ENCODE results near the gene RAB7B. TPM values are rescaled to one million over a fixed set of nuclear protein-coding genes. Genes with fewer than 3 reads are reported as not detected.

The RAB7B gene
- total and polyA plus RNA-seq, 2 of the 13 experiments (the other 11 are each of a cell fraction or from before 2014, with no cell fraction given), result 0.05 to 0.46 TPM

DNA sequence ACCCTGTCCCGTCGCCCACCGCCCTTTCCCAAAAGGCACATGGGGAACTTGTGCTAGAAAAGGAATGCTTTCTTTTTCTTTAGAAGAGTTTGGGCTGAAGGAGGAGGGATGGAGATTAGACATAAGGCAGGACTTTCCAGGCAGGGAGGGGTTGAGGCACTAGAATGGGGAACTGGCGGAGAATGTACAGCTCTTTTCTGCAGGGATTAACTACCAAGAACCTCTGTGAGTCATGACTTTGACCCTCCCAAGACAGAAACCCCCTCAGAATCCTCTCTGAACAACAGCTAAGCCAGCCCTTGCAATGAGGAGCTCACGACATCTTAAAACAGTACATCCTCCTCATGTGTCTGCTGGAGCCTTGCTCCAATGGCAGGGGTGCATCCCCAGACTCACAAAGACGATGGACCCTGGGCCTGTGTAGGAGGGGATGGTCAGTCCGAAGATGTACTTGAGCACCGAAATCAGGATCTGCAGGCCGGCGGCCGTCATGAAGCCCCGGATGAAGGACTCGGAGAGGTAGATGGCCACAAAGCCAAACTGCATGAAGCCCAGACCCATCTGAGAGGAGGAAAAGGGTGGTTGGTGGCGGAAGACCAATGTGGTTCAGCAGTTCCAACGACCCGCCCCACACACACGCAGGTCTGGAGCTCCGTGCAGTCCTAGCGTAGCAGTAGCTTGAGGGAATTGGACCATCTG, 73.5 kb downstream of the RAB7B start:
- Histone ChIP-seq H3K9me3 (ENCODE audit: low read length) (no peaks in the 10 kb centered on the region), H3K4me3 (replicated peaks in 1 of 3; ENCODE audit: insufficient read depth in 1 of 3, low read depth in 2 of 3, low read length in 3 of 3) (no peak overlapping the region), H3K79me2 (ENCODE audit: insufficient read depth, low read length) (no peaks in the 10 kb centered on the region), H3K4me1 (ENCODE audit: insufficient read depth, low read length) (peaks cover 24% of the 10 kb centered on the region), H3K4me2 (ENCODE audit: low read depth, low read length) (no peak overlapping the region), H3K36me3 (replicated peaks in 1 of 2; ENCODE audit: control insufficient read depth in 1 of 2, insufficient read depth in 2 of 2, low read length in 2 of 2) (no peaks in the 10 kb centered on the region), H3K27ac (ENCODE audit: extremely low read length, insufficient read depth, low read length) (no peak overlapping the region), H3K9ac (ENCODE audit: insufficient read depth, low read depth, low read length) (no peak overlapping the region), H3K27me3 (ENCODE audit: control insufficient read depth in 1 of 2, insufficient read depth in 2 of 2, low read length in 2 of 2) (peaks cover 4 to 41% of the 10 kb centered on the region in 2 experiments; a peak in 3 of 5 replicates), H2AFZ (ENCODE audit: low read length) (no peak overlapping the region), H4K20me1 (ENCODE audit: insufficient read depth, low read length) (no peaks in the 10 kb centered on the region)
- in situ Hi-C loops (cut with HindIII; ENCODE audit: extremely low pct_ligation_motif_present, low pct_unique_long_range_greater_than_20kb) (loop anchor here (5.0 kb wide), 1 partner anchor 38 kb away; no protein-coding TSS in a partner anchor), intact Hi-C loops (cut with micrococcal nuclease; ENCODE audit: unreplicated experiment) (no loop called here)
- DNase-seq (ENCODE audit: low spot score) (no peak), ATAC-seq (no peak), FAIRE-seq (no peak)
- WGBS (ENCODE audit: low lambda C conversion rate), result 60% methylated on average over 18 of the region's 19 CpGs
- CTCF ChIA-PET (ENCODE audit: low intra/inter-chr PET ratio, low total read pairs), result no interaction called here
- TF ChIP-seq STAT6 (CRISPR knock-in tag; IDR thresholded peaks at IDR 0.05; ENCODE audit: borderline replicate concordance) (no peak), ZZZ3 (CRISPR knock-in tag; IDR thresholded peaks at IDR 0.05; ENCODE audit: borderline replicate concordance) (no peak), BCL6 (CRISPR knock-in tag; IDR thresholded peaks at IDR 0.05) (no peak), SP4 (CRISPR knock-in tag; IDR thresholded peaks at IDR 0.05) (no peak), NFE2L2 (IDR thresholded peaks at IDR 0.05; ENCODE audit: low read length) (no peak), NR3C1 (CRISPR knock-in tag; IDR thresholded peaks at IDR 0.05) (no peak), FOSL1 (CRISPR knock-in tag; IDR thresholded peaks at IDR 0.05; ENCODE audit: borderline replicate concordance) (no peak), ZNF891 (CRISPR knock-in tag; IDR thresholded peaks at IDR 0.05) (no peak), IKZF1 (IDR thresholded peaks at IDR 0.05) (no peak), PLRG1 (conservative IDR thresholded peaks at IDR 0.05) (no peak), REL (CRISPR knock-in tag; conservative IDR thresholded peaks at IDR 0.05) (no peak), ETV6 (CRISPR knock-in tag; conservative IDR thresholded peaks at IDR 0.05) (no peak), ELF1 (CRISPR knock-in tag; IDR thresholded peaks at IDR 0.05) (no peak), TBX2 (CRISPR knock-in tag; IDR thresholded peaks at IDR 0.05; ENCODE audit: borderline replicate concordance) (no peak), ZNF770 (CRISPR knock-in tag; IDR thresholded peaks at IDR 0.05) (no peak)
- TF ChIP-seq, protein P1, sequence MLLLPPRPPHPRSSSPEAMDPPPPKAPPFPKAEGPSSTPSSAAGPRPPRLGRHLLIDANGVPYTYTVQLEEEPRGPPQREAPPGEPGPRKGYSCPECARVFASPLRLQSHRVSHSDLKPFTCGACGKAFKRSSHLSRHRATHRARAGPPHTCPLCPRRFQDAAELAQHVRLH (CRISPR knock-in tag; IDR thresholded peaks at IDR 0.05; ENCODE audit: borderline replicate concordance, low read depth), result no peak
- TF ChIP-seq, protein P2, sequence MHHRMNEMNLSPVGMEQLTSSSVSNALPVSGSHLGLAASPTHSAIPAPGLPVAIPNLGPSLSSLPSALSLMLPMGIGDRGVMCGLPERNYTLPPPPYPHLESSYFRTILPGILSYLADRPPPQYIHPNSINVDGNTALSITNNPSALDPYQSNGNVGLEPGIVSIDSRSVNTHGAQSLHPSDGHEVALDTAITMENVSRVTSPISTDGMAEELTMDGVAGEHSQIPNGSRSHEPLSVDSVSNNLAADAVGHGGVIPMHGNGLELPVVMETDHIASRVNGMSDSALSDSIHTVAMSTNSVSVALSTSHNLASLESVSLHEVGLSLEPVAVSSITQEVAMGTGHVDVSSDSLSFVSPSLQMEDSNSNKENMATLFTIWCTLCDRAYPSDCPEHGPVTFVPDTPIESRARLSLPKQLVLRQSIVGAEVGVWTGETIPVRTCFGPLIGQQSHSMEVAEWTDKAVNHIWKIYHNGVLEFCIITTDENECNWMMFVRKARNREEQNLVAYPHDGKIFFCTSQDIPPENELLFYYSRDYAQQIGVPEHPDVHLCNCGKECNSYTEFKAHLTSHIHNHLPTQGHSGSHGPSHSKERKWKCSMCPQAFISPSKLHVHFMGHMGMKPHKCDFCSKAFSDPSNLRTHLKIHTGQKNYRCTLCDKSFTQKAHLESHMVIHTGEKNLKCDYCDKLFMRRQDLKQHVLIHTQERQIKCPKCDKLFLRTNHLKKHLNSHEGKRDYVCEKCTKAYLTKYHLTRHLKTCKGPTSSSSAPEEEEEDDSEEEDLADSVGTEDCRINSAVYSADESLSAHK (CRISPR knock-in tag; IDR thresholded peaks at IDR 0.05; ENCODE audit: borderline replicate concordance), result no peak
- POLR2A ChIA-PET, result no interaction called here
- BruUV-seq (replicated peaks), result no TSS peak
